Bronchial epithelial cell (primary cell): ENCODE data around the gene RXFP2. TPM values are rescaled to one million over a fixed set of nuclear protein-coding genes. Genes with fewer than 3 reads are reported as not detected.

Source experiments
- DNase-seq: peaks from one replicate; pipeline ENCODE4 v3.0.0-alpha.2; 2010; ENCODE audit warnings: low read depth
- FAIRE-seq: peaks from 2 replicates; lab custom pipeline; 2011; peaks lifted over from hg19 to GRCh38; lab: Jason Lieb, UNC
- H3K27me3 ChIP-seq: 2 replicates; pipeline ENCODE4 v1.5.1; 2011; ENCODE audit warnings: low read length; ENCODE audit not compliant: control insufficient read depth, insufficient read depth
- H3K36me3 ChIP-seq: 2 replicates; pipeline ENCODE4 v1.5.1; 2011; ENCODE audit warnings: low read length; ENCODE audit not compliant: control insufficient read depth, insufficient read depth
- H3K4me3 ChIP-seq: 2 replicates; pipeline ENCODE4 v1.5.1; 2011; ENCODE audit warnings: mild to moderate bottlenecking, low read depth, low read length, control low read depth
- CTCF ChIP-seq: IDR thresholded peaks from 2 replicates; pipeline ENCODE4 v1.5.1; 2011; ENCODE audit warnings: mild to moderate bottlenecking, moderate library complexity, low read length, control low read depth, inconsistent platforms; ENCODE audit not compliant: insufficient read depth, severe bottlenecking
- total RNA-seq: library from RNA; depleted of rRNA; stranded (reverse); fragments of >200 nt; gene quantifications from 2 replicates; pipeline ENCODE4 v1.2.1, GENCODE V29; 2014

RXFP2 gene
- total RNA-seq, 1 donor from 2014 or later = not detected

DNA sequence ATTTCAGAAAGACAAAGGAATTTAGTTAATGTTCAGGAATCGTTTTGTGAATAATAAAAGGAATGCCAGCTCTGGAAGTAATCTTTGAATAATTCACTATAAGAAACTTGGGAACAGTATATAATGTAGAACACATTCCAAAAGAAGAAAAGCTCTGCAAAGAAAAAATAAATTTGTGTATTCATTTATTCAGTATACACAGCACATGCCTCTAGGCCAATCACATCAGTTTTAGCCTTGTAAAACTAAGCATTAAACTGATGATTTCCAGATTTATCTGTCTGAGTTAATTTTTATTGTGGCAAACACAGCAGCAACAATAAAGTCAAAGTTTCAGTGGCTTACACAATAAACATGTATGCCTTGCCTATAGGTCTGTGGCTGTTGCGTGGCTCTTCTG lies 5.7 kb upstream of the RXFP2 start:
- TF ChIP-seq CTCF = no peak
- FAIRE-seq = no peak
- no peaks in the 10 kb centered on the region for H3K27me3 ChIP-seq
- no peaks in the 10 kb centered on the region for H3K36me3 ChIP-seq
- H3K4me3 ChIP-seq = no peak overlapping the region
- no peak for DNase-seq

DNA sequence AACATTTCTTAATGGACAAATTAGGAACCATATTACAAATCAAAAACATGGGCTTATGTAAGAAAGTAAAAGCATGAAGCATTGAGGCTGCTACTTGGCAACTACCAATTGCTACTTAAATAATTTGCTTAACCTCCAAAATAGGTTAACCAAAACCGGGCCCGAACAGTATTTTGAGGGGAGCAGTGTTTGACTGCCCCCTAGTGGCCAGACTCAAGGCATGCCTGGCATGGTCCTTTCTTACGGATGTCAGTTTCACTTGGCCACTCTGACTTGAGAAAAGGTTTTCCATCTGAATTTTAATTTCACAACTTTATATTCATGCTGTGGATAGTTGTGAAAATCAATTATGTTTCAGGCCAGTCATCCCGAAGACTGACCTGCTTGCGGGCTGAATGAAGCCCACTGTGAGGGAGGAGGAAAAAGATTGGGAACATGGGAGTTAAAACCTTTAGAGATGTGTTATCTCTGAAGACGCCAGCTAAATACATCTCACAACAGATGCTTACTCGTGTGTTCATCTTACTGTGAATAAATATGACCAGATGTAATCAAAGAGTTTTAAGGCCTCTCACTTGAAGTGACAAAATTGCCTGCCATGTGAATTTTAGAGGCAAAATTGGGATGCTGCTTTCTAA lies 2.9 kb downstream of the RXFP2 start:
- no peak overlapping the region for H3K4me3 ChIP-seq
- TF ChIP-seq CTCF = peak; percentile 93
- DNase-seq (peak; percentile 44), FAIRE-seq (no peak)
- no peaks in the 10 kb centered on the region for H3K27me3 ChIP-seq
- H3K36me3 ChIP-seq = no peaks in the 10 kb centered on the region

- no peak for TF ChIP-seq CTCF
- DNase-seq (no peak), FAIRE-seq (no peak)
- H3K36me3 ChIP-seq = no peaks in the 10 kb centered on the region
- H3K4me3 ChIP-seq = no peak overlapping the region
- H3K27me3 ChIP-seq = no peaks in the 10 kb centered on the region
These were observed 8.0 kb downstream of the RXFP2 start for GRCh38 chr13:31747291-31747690.

DNA sequence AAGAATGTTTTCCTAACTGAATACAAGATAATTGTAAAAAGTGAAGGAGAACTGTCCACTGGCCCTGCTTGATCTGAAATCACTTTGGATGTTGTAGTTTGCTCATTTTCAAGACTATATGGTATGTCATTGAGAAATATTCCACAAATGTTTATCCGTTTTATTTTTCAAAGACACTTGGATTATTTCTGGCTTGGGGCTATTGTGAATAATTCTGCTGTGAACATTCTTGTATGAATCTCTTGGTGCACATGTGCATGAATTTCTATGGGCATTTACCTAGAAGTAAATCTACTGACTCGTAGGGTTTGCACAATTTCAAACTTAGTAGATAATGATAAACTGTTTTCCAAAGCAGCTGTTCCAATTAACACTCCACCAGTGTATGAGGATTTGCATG lies 8.6 kb downstream of the RXFP2 start:
- TF ChIP-seq CTCF = no peak
- H3K27me3 ChIP-seq = no peaks in the 10 kb centered on the region
- no peak overlapping the region for H3K4me3 ChIP-seq
- DNase-seq (no peak), FAIRE-seq (no peak)
- H3K36me3 ChIP-seq = no peaks in the 10 kb centered on the region

DNA sequence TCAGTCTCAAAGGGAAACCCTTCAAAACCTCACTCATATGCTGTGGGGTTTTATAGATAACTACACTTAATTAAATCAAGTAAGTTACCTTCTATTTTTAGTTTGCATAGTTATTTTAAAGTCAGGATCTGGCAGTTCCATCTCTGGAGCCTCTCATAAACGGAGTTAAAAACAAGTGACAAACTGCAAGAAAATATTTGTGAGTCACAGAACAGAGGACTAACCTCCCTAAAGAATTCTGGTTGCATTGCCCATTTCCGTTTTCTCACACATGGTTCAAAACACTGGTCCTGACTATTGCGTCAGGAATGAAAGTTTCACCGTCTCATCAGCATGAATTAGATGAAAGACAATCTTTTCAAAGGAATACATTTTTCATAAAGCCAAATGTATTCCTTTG lies 10.6 kb downstream of the RXFP2 start:
- FAIRE-seq (no peak), DNase-seq (peak; percentile 36)
- H3K36me3 ChIP-seq = no peaks in the 10 kb centered on the region
- TF ChIP-seq CTCF = no peak
- H3K27me3 ChIP-seq = no peaks in the 10 kb centered on the region
- no peak overlapping the region for H3K4me3 ChIP-seq

DNA sequence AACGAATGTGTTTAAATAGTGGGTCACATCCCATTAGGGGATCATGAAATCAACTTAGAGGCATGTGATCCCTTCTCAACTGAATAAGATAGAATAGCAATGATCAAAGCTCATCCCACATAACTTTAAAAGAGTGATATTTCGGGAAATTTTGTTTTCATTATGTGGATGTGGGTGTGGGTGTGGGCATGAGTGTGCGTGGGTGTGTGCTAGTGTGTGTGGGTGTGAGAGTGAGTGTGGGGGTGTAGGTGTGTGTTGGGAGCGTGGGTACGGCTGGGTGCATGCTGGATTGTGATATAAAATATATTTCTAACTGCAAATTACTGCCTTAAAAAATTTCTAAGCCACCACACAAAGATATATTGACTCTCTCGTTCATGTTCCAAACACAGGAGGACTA lies 15.9 kb downstream of the RXFP2 start:
- Histone ChIP-seq H3K27me3 (no peaks in the 10 kb centered on the region), H3K36me3 (no peaks in the 10 kb centered on the region), H3K4me3 (no peak overlapping the region)
- DNase-seq = no peak
- TF ChIP-seq CTCF = no peak
- FAIRE-seq = no peak
